ENCODE data around the gene PGLYRP3. TPM values are rescaled to one million over a fixed set of nuclear protein-coding genes. Genes with fewer than 3 reads are reported as not detected.

PGLYRP3 gene
- total RNA-seq, 2 experiments from 2014 or later, result not detected

DNA sequence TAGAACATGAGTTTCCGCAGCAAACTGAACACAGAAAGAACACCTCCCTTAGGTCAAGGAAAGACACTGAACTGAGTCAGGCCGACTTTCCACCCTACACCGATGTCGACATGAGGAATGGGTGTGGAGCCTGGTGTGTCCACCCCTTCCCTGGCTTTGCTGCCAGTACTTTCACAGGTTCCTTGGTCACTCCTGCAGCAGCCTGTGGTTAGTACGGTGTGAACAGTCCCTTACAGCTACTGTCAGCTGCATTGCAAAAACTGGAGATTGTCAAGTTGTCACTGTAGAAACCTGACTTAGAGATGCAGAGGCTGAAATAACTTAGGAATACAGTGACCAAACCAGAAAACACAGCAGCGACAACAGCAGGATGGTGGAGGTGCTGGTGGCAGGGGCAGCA lies 7.1 kb downstream of the PGLYRP3 start:
- H3K9me3 ChIP-seq (ENCODE audit: control insufficient read depth in 1 of 2, insufficient read depth in 1 of 2, low read length in 2 of 2), result peaks cover 0 to 3% of the 10 kb centered on the region in 2 experiments
- Mint-ChIP-seq H3K9me3 (no peaks in the 10 kb centered on the region), H3K36me3 (ENCODE audit: low read depth) (no peaks in the 10 kb centered on the region), H3K27ac (no peak overlapping the region), H3K4me1 (ENCODE audit: low read depth) (no peaks in the 10 kb centered on the region), H3K27me3 (peaks cover 7% of the 10 kb centered on the region), H3K4me3 (no peak overlapping the region)
- ATAC-seq (ENCODE audit: poor library complexity) (no peak), DNase-seq (no peak)
- intact Hi-C loops (cut with DNase I, micrococcal nuclease), result no loop called here
- ChIA-PET CTCF (interaction anchor here (0.6 kb wide), 1 partner anchor 54 kb away, joined by 3 read pairs; no protein-coding TSS in a partner anchor), POLR2A (no interaction called here)
- H3K36me3 ChIP-seq (ENCODE audit: insufficient read depth, low read length), result no peaks in the 10 kb centered on the region
- H3K4me1 ChIP-seq (ENCODE audit: insufficient read depth, low read length), result no peaks in the 10 kb centered on the region
- H3K4me3 ChIP-seq (ENCODE audit: low read length), result no peak overlapping the region
- H3K27ac ChIP-seq (ENCODE audit: low read depth in 1 of 2, low read length in 2 of 2), result no peak overlapping the region
- TF ChIP-seq, protein P1, sequence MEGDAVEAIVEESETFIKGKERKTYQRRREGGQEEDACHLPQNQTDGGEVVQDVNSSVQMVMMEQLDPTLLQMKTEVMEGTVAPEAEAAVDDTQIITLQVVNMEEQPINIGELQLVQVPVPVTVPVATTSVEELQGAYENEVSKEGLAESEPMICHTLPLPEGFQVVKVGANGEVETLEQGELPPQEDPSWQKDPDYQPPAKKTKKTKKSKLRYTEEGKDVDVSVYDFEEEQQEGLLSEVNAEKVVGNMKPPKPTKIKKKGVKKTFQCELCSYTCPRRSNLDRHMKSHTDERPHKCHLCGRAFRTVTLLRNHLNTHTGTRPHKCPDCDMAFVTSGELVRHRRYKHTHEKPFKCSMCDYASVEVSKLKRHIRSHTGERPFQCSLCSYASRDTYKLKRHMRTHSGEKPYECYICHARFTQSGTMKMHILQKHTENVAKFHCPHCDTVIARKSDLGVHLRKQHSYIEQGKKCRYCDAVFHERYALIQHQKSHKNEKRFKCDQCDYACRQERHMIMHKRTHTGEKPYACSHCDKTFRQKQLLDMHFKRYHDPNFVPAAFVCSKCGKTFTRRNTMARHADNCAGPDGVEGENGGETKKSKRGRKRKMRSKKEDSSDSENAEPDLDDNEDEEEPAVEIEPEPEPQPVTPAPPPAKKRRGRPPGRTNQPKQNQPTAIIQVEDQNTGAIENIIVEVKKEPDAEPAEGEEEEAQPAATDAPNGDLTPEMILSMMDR (IDR thresholded peaks at IDR 0.05), result no peak
- H3K27me3 ChIP-seq (ENCODE audit: control insufficient read depth in 1 of 2, insufficient read depth in 2 of 2, low read length in 2 of 2), result peaks cover 0 to 9% of the 10 kb centered on the region in 2 experiments

DNA sequence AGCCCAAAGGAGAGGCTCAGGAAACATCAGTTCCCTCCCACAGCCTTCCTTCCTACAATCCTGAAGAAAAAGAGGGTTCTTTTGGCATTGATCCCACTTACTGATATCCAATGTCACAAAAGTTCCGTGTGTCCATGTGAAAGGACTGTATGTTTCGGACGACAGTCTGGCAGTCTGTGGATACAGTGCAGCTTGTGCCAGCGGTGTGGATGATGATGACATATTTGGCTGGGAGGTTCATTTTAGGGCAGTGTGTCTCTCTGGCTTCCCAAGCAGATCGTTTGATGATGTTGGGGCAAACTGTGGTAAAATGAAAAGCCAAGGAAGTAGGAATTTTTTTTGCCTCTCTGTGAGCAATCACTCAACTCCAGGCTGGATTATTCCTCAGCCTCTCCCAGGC lies 10.4 kb downstream of the PGLYRP3 start:
- no peak overlapping the region for H3K4me3 ChIP-seq (ENCODE audit: low read length)
- POLR2A ChIA-PET, result no interaction called here
- CTCF ChIA-PET, result no interaction called here
- H3K4me1 ChIP-seq (ENCODE audit: insufficient read depth, low read length), result no peaks in the 10 kb centered on the region
- intact Hi-C loops (cut with DNase I, micrococcal nuclease), result no loop called here
- Mint-ChIP-seq H3K4me3 (no peak overlapping the region), H3K9me3 (no peaks in the 10 kb centered on the region), H3K4me1 (ENCODE audit: low read depth) (no peaks in the 10 kb centered on the region), H3K27ac (no peak overlapping the region), H3K36me3 (ENCODE audit: low read depth) (no peaks in the 10 kb centered on the region), H3K27me3 (no peaks in the 10 kb centered on the region)
- no peaks in the 10 kb centered on the region for H3K36me3 ChIP-seq (ENCODE audit: insufficient read depth, low read length)
- peaks cover 0 to 8% of the 10 kb centered on the region in 2 experiments for H3K27me3 ChIP-seq (ENCODE audit: control insufficient read depth in 1 of 2, insufficient read depth in 2 of 2, low read length in 2 of 2)
- peaks cover 0 to 3% of the 10 kb centered on the region in 2 experiments for H3K9me3 ChIP-seq (ENCODE audit: control insufficient read depth in 1 of 2, insufficient read depth in 1 of 2, low read length in 2 of 2)
- TF ChIP-seq, protein P1 (IDR thresholded peaks at IDR 0.05), result no peak
- no peak overlapping the region for H3K27ac ChIP-seq (ENCODE audit: low read depth in 1 of 2, low read length in 2 of 2)
- ATAC-seq (ENCODE audit: poor library complexity), result no peak
- DNase-seq, result no peak

DNA sequence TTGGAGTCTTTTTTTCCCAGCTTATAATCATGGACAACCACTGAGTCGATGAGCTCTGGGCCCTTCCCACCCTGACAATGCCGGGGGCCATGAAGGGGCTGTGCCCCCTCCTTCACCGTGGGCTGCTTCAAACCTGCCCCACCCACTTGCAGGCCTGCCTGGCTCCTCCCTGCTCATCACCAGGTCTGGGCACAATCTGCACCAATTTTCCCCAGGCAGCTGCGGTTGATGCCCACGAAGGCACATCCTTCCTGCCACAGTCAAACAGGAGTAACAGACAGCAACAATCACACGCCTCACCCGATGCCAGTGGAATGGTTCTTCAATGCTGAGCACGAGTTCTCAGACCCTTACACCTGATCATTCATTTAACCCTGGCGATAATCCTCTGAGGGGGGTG lies 18.9 kb downstream of the PGLYRP3 start:
- ATAC-seq (ENCODE audit: poor library complexity), result peak; percentile 39
- Histone ChIP-seq H3K36me3 (ENCODE audit: insufficient read depth, low read length) (no peaks in the 10 kb centered on the region), H3K4me3 (ENCODE audit: low read length) (no peak overlapping the region), H3K9me3 (ENCODE audit: control insufficient read depth in 1 of 2, insufficient read depth in 1 of 2, low read length in 2 of 2) (no peaks in the 10 kb centered on the region), H3K4me1 (ENCODE audit: insufficient read depth, low read length) (peaks cover 23% of the 10 kb centered on the region), H3K27me3 (ENCODE audit: control insufficient read depth in 1 of 2, insufficient read depth in 2 of 2, low read length in 2 of 2) (peaks cover 0 to 6% of the 10 kb centered on the region in 2 experiments), H3K27ac (ENCODE audit: low read depth in 1 of 2, low read length in 2 of 2) (no peak overlapping the region)
- POLR2A ChIA-PET, result no interaction called here
- no peaks in the 10 kb centered on the region for H3K36me3 Mint-ChIP-seq (ENCODE audit: low read depth)
- intact Hi-C loops (cut with DNase I, micrococcal nuclease), result no loop called here
- H3K9me3 Mint-ChIP-seq, result no peaks in the 10 kb centered on the region
- TF ChIP-seq, protein P1 (IDR thresholded peaks at IDR 0.05), result no peak
- no peak overlapping the region for H3K4me3 Mint-ChIP-seq
- no peak overlapping the region for H3K27ac Mint-ChIP-seq
- CTCF ChIA-PET, result no interaction called here
- H3K27me3 Mint-ChIP-seq, result peaks cover 14% of the 10 kb centered on the region
- DNase-seq, result peak in 4 of 14 experiments; percentile 6 to 31 (median 20)
- peaks cover 34% of the 10 kb centered on the region for H3K4me1 Mint-ChIP-seq (ENCODE audit: low read depth)

Measured in CD4-positive, alpha-beta T cell (primary cell).